Erythroblast (primary cell): ENCODE results near the gene TTC22.

Experiments
- GATA1 ChIP-seq: IDR thresholded peaks from 2 replicates; pipeline ENCODE4 v1.6.1; 2011; ENCODE audit warnings: low read depth, mild to moderate bottlenecking, control low read depth, low read length, moderate library complexity
- POLR2A ChIP-seq: IDR thresholded peaks from 2 replicates; pipeline ENCODE4 v1.6.1; 2011; ENCODE audit warnings: mild to moderate bottlenecking, low read length

DNA sequence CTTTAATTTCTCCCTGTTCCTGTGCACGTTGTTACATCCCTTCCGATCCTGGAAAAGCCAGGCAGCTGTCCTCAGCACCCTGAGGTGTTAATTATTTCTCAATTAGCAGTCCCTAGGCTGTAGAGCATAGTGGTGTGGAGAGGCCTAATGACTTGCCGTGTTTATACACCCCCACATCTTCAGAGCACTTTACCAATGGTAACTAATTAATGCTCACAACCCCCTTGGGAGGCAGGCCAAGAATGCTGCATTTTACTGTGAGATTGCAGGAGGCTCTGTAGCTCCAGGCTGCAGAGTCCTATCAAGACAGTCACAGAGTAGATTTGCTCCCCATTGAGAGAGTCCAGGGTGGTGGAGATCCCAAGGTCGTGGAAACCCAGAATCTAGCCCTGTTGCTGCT lies 34.4 kb downstream of the TTC22 start:
- TF ChIP-seq POLR2A (no peak), GATA1 (no peak)
